Measurements from ENCODE around the gene CLCA4. TPM values are rescaled to one million over a fixed set of nuclear protein-coding genes. Genes with fewer than 3 reads are reported as not detected.

Gene CLCA4
- total RNA-seq, 3 donors from 2014 or later: 1,343 to 2,522 (median 1,448) TPM

DNA sequence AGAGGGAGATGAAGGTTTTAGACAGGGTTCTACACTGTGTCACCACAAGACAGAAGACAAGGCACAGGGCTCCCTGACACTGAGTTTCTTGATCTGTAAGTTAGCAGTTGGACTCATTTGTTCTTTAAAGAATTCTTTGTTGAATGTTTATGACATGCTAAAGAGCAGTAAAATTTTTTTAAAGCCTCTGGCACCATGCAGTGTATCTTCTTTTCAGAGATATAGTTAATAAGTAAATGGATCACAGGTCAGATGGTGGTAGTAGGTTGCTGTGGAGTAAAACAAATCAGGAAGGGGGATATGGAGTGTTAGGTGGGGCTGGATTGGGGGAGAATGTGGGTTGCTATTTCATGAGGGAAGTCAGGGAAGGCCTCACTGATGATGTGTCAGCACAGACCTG lies 2.0 kb downstream of the CLCA4 start:
- DNase-seq: no peak
- TF ChIP-seq, protein P1, sequence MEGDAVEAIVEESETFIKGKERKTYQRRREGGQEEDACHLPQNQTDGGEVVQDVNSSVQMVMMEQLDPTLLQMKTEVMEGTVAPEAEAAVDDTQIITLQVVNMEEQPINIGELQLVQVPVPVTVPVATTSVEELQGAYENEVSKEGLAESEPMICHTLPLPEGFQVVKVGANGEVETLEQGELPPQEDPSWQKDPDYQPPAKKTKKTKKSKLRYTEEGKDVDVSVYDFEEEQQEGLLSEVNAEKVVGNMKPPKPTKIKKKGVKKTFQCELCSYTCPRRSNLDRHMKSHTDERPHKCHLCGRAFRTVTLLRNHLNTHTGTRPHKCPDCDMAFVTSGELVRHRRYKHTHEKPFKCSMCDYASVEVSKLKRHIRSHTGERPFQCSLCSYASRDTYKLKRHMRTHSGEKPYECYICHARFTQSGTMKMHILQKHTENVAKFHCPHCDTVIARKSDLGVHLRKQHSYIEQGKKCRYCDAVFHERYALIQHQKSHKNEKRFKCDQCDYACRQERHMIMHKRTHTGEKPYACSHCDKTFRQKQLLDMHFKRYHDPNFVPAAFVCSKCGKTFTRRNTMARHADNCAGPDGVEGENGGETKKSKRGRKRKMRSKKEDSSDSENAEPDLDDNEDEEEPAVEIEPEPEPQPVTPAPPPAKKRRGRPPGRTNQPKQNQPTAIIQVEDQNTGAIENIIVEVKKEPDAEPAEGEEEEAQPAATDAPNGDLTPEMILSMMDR (IDR thresholded peaks at IDR 0.05): no peak
- Histone ChIP-seq H3K36me3 (ENCODE audit: low read depth) (no peaks in the 10 kb centered on the region), H3K9me3 (no peaks in the 10 kb centered on the region), H3K4me3 (no peak overlapping the region), H3K4me1 (ENCODE audit: low read depth) (peaks cover 4% of the 10 kb centered on the region)
- peak; percentile 79 for ATAC-seq
- intact Hi-C loops (cut with DNase I, micrococcal nuclease): no loop called here

DNA sequence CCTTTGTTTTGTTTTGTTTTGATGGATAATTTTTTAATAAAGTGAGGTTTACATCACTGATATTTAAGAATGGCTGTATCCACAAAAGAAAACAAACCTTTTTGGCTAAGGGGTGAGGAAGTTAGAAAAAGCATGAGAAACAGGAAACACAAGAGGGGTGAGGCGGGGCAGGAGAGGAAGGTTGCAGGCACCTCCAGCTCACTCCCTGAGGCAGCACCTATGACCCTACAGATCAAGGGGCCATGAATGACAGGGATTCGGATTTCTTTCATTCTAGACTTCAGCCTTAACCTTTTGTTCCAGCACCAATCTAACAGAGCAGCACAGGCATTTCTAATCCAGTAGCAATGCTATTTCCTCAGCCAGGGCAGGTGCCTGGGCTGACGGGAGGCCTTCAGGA lies 4.4 kb downstream of the CLCA4 start:
- TF ChIP-seq, protein P1 (IDR thresholded peaks at IDR 0.05): no peak
- Histone ChIP-seq H3K4me3 (no peak overlapping the region), H3K4me1 (ENCODE audit: low read depth) (peaks cover 4% of the 10 kb centered on the region), H3K9me3 (no peaks in the 10 kb centered on the region), H3K36me3 (ENCODE audit: low read depth) (no peaks in the 10 kb centered on the region)
- no peak for ATAC-seq
- DNase-seq: no peak
- intact Hi-C loops (cut with DNase I, micrococcal nuclease): no loop called here

DNA sequence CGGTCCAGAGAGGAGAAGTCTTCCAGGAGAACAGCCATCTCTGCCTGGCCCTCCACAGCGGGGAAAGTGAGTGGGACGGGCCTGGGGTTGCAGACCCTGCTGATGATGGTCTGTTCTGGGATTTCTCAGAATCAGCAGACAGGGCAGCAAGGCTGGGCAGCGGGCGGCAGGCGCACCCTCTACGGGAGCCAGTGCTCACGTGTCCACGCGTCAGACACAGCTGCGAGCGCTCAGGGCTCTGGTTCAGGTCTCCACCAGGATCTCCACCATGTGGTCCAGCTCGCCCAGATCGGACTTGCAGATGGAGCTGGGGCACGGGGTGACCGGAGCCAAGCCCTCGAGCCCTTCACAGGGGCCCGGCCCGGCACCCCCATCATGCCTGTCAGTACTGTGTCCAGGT lies 5.5 kb downstream of the CLCA4 start:
- no peak overlapping the region for H3K4me3 ChIP-seq
- peaks cover 4% of the 10 kb centered on the region for H3K4me1 ChIP-seq (ENCODE audit: low read depth)
- no peaks in the 10 kb centered on the region for H3K36me3 ChIP-seq (ENCODE audit: low read depth)
- DNase-seq (peak in 1 of 3 donors; percentile 49), ATAC-seq (peak; percentile 15)
- TF ChIP-seq, protein P1 (IDR thresholded peaks at IDR 0.05): no peak
- intact Hi-C loops (cut with DNase I, micrococcal nuclease): no loop called here
- no peaks in the 10 kb centered on the region for H3K9me3 ChIP-seq

DNA sequence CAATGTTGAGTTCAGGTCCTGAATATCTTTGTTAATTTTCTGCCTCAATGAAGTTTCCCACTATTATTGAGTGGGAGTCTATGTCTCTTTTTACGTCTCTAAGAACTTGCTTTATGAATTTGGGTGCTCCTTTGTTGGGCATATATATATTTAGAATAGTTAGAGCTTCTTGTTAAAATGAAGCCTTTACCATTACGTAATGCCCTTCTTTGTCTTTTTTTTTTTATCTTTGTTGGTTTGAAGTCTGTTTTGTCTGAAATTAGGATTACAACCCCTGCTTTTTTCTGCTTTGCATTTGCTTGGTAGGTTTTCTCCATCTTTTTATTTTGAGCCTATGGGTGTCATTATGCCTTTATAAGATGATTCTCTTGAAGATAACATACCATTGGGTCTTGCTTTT lies 10.9 kb downstream of the CLCA4 start:
- Histone ChIP-seq H3K36me3 (ENCODE audit: low read depth) (no peaks in the 10 kb centered on the region), H3K4me3 (no peak overlapping the region), H3K9me3 (peaks cover 6% of the 10 kb centered on the region), H3K4me1 (ENCODE audit: low read depth) (no peaks in the 10 kb centered on the region)
- DNase-seq (no peak), ATAC-seq (no peak)
- TF ChIP-seq, protein P1 (IDR thresholded peaks at IDR 0.05): no peak
- intact Hi-C loops (cut with DNase I, micrococcal nuclease): no loop called here

DNA sequence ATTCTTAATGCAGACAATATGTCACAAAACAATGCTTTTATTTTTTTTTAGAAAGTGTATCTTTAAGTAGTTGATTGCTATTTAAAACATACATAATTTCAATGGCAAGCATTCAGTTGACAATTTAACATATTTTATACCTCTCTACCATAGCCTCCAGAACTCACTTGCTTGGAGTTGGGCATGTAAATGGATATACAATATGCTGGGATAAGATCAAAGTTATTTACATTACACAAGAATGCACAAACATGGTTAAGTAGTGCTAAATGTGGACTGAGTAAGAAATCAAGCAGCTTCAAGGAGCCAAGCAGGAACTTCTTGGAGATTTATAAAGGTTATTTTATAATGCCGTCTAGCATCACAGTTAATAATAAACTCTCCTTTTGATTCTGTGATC lies 17.0 kb downstream of the CLCA4 start:
- DNase-seq: no peak
- intact Hi-C loops (cut with DNase I, micrococcal nuclease): no loop called here
- Histone ChIP-seq H3K4me1 (ENCODE audit: low read depth) (no peaks in the 10 kb centered on the region), H3K36me3 (ENCODE audit: low read depth) (no peaks in the 10 kb centered on the region), H3K4me3 (no peak overlapping the region), H3K9me3 (no peaks in the 10 kb centered on the region)
- TF ChIP-seq, protein P1 (IDR thresholded peaks at IDR 0.05): no peak
- no peak for ATAC-seq

DNA sequence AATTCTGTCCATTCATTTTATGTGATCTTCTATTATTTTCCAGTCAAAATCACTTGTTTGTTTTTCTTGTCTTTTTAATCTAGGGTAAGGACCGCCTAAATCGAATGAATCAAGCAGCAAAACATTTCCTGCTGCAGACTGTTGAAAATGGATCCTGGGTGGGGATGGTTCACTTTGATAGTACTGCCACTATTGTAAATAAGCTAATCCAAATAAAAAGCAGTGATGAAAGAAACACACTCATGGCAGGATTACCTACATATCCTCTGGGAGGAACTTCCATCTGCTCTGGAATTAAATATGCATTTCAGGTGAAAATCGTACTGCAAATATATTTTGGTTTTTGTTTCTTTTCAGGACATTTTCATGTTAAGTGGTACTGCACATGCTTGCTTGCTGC lies 20.5 kb downstream of the CLCA4 start:
- Histone ChIP-seq H3K9me3 (no peaks in the 10 kb centered on the region), H3K4me1 (ENCODE audit: low read depth) (no peaks in the 10 kb centered on the region), H3K4me3 (no peak overlapping the region), H3K36me3 (ENCODE audit: low read depth) (no peaks in the 10 kb centered on the region)
- TF ChIP-seq, protein P1 (IDR thresholded peaks at IDR 0.05): no peak
- no peak for DNase-seq
- intact Hi-C loops (cut with DNase I, micrococcal nuclease): no loop called here
- no peak for ATAC-seq
